Posterior cingulate gyrus (tissue), 11 donors: ENCODE data around the gene SNCAIP.
A peak's percentile ranks its signal among the peaks of the same experiment; 100 is the strongest.

ENCODE experiments used
- DNase-seq, 10 donors: peaks; one replicate each; pipeline versions ENCODE4 v3.0.0 to v3.0.0-alpha.2; 2020 to 2021; ENCODE audit warnings: mixed read lengths in 3 of 10
- intact Hi-C: fragments of 100-400 bp; cut with DNase I; formaldehyde crosslinking; loops from one replicate; pipeline ENCODE4 v1.15.1; 2023

Gene SNCAIP

GRCh38 chr5:122312591-122313406, 762 bp downstream of the SNCAIP start:
- DNase-seq: peak in 9 of 10 donors; percentile 10 to 85 (median 32)
- intact Hi-C loops: no loop called here

DNA sequence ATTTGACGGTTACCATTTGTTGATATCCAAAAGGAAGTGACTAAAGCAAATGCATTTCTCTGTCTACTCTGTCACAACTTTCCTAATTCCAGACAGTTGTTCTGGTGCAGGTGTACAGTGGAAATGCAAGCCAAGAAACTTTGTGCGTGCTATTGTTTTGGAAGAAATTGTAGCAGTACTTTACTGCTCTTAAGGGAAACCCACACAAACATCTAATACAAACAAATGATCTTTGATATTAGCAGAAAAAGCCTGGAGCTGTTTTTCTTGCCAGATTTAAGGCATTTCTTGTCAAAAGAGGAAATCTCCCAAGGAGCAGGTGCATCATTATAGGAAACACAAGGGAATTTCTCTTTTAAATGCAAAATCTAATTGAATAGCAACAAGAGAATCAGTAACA, 2.0 kb downstream of the SNCAIP start:
- intact Hi-C loops: no loop called here
- no peak for DNase-seq

DNA sequence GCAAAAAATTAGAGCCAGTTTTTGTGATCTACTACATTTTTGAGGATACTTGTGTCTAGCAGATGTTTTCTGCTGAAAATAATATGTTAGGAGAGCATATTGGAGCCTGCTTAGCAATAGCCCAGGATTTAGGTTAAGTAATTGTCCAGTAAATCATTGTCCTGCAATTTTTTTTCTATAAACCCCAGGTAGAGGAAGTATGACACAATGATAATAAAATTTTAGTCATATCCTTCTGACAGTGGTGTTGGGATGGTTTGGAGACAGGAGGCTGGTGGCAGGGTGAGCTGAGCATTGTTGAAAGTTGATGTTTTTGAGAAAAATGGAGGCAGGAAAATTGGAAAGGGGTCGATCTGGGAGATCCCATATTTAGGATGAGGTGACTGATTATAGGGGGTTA, 3.5 kb downstream of the SNCAIP start:
- intact Hi-C loops: no loop called here
- DNase-seq: no peak

DNA sequence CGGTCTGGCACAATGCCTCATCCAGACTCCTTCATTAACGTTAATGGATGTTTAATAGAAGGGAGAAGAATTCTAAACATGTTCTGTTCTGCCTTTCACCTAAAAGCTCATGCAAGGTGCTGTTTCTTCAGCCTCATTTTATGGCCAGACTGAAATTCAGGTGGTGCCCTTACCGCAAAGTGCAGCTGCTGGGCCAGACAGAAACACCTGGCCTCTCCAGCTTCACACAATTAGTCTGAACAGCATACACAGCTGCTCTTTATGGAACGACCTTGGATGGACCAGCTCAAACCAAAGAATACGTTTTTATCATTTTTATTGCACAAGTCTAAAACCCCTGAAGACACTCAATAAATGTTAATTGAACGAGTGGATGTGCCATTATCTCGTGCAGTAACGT, 4.6 kb downstream of the SNCAIP start:
- no peak for DNase-seq
- intact Hi-C loops: no loop called here

DNA sequence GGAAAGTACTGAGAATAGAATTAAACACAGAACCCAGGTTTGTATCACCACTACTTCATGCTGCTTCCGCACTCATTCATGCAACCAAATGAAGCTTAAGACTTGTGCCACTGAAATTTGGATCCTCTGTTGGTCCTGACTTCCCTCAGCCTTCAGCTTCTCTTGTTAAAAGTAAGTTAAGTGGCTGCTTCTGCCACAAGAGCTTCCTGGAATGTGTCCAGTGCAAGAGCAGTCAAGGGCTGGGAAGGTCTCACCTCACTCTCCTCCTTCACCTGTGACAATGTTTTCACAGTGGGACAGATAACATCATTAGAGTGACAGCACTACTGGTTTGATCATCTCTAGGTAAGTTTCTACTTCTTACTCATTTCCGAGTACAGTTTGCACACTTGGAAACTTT, 7.9 kb downstream of the SNCAIP start:
- DNase-seq: no peak
- intact Hi-C loops: loop anchor here (10.0 kb wide), 1 partner anchor 125 kb away; no protein-coding TSS in a partner anchor

DNA sequence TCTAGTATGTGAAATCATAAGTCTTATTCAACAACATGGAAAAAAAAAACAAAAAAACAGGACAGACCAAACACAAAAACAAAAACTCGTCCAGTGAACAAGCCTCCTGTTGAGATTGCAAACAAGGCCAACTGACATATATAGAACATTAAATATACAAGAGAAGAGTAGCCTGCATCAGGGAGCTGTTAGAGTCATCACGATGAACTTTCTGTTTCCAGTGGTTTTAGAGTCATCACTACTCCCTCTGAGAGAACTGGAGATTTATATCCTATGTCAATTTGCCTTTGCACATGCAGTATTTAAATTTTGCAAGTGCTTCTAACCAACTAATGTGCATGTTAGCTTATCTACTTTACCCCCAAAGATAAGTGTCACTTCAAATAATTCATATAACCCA, 9.9 kb downstream of the SNCAIP start:
- no peak for DNase-seq
- intact Hi-C loops: loop anchor here (10.0 kb wide), 1 partner anchor 127 kb away; no protein-coding TSS in a partner anchor

GRCh38 chr5:122322801-122323548, 10.9 kb downstream of the SNCAIP start:
- intact Hi-C loops: loop anchor here (10.0 kb wide), 1 partner anchor 128 kb away; no protein-coding TSS in a partner anchor
- no peak for DNase-seq

DNA sequence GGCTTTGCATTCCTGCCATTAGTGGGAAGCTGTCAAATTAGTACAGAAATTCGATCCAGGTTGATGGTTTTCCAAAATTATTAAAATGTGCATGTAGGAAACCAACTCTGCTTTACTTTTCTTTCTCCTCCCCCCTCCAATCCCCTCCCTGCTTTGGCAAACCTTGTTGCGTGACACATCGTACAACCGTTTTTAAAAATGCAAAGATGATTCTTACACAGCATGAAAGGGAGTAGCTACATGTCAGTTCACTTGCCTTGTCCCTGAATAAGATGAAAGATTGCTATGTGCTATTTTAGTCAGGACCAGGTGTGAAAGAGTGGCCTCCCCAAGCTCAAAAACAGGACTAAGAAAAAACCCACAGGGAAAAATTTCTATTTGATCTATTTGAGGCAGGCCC, 11.7 kb downstream of the SNCAIP start:
- no peak for DNase-seq
- intact Hi-C loops: loop anchor here (10.0 kb wide), 1 partner anchor 129 kb away; no protein-coding TSS in a partner anchor

- no peak for DNase-seq
- intact Hi-C loops: loop anchor here (10.0 kb wide), 1 partner anchor 132 kb away; no protein-coding TSS in a partner anchor
Observed at GRCh38 chr5:122327110-122327509, 15.1 kb downstream of the SNCAIP start.

DNA sequence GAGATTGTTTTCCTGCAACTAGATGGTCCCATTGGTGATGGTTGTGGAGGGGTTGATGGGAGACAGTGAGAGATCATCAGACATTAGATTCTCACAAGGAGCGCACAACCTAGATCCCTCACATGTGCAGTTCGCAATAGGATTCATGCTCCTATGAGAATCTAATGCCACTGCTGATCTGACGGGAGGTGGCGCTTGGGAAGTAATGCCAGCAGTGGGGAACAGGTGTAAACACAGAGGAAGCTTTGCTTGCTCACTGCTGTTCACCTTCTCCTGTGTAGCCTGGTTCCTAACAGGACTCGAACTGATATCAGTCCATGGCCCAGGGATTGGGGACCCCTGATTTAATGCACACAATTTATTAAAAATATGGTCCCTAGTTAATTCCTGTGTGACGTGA, 18.8 kb downstream of the SNCAIP start:
- DNase-seq: no peak
- intact Hi-C loops: no loop called here

GRCh38 chr5:122332599-122333555, 20.8 kb downstream of the SNCAIP start:
- DNase-seq: no peak
- intact Hi-C loops: no loop called here

DNA sequence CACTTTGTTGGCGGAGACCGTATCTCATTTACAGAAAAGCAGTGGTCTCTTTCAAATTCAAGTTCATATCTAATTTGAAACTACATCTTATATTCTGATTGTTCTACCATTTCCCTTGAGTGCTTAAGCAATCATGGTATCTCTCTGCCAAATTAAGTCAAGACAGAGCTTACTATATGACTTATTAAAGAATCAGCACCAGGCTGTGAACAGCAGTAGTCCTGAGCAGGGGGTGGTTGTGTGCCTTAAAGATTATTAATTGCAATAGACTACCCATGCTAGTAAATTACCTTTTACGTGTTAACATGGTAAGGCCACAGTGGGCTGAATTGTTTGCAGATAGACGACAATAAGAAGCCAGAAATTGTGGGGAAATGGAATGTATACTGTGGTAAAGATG, 21.5 kb downstream of the SNCAIP start:
- intact Hi-C loops: no loop called here
- no peak for DNase-seq

GRCh38 chr5:122339591-122339990, 27.6 kb downstream of the SNCAIP start:
- no peak for DNase-seq
- intact Hi-C loops: no loop called here

DNA sequence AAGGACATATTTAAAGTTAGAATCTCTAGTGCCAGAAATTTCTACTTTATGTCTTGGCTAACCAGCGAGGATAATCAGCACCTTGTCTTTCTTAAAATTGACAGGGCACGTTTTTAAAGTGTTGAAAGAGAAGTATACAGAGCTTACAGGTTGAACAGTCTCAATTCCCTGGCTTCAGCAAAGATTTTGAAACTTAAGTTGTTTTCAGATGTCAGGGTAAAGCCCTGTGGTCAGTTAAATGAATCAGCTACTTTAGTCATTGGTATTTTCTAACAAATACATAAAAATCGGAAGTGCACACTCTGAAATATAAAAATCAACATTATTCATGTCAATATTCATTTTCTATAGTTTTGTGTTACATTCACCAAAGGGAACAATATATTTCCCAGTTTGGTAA, 29.1 kb downstream of the SNCAIP start:
- intact Hi-C loops: no loop called here

GRCh38 chr5:122342256-122342655, 30.2 kb downstream of the SNCAIP start:
- intact Hi-C loops: no loop called here
- no peak for DNase-seq

More for the DNA sequence above, 29.1 kb downstream of the SNCAIP start:
- no peak for DNase-seq

GRCh38 chr5:122346897-122347581, 35.0 kb downstream of the SNCAIP start:
- no peak for DNase-seq
- intact Hi-C loops: no loop called here

DNA sequence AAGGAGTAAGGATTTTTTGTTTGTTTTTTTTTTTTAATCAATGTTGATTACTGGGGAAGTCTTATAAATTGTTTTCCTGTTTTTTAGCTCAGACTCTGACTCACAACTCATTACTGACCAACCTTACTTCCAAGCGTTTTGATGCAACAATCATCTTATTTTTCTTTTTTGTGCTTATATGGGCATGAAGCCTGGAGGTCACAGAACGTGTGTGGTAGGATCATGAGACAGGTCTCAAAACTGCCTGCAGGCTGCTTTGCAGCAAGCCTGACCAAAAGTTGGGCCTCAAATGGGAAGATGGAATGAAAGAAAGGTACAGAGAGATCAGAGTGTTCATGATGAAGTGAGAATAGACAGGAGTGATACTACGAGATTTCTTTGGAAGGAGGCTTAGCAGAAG, 38.5 kb downstream of the SNCAIP start:
- intact Hi-C loops: no loop called here
- DNase-seq: no peak

DNA sequence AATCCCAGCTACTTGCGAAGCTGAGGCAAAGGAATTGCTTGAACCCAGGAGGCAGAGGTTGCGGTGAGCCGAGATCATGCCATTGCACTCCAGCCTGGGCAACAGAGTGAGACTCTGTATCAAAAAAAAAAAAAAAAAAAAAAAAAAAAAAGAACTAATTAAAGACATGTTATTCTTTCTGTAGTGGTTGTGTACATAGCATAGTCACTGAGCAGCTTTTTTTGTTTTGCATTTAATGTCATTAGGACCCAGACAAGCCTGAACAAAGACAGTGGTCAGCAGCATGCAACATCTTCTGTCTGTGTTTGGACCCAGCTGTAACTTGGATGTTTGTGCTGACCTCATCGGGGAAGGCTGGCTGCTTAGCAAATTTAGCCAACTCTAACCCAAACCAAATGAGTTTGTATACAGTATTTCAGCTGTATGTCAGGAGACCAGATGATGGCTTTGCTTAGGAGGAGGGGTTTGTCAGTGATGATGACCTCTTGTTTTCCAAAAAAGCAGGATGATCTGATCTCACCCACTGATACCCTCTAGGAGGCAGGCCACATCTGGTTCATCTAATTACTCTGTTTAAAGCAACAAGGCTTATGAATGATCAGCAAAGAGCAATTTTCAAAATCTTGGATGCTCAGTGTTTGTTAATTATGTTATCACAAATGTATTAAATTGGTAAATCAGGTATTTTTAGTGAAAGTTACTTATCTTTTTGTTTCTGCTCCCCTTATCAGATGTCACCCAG, 39.5 kb downstream of the SNCAIP start:
- intact Hi-C loops: no loop called here
- DNase-seq: no peak

- intact Hi-C loops: no loop called here
- no peak for DNase-seq
Observed at GRCh38 chr5:122352331-122352730, 40.3 kb downstream of the SNCAIP start.
